Left hindlimb (tissue), 1 donor: Measurements from ENCODE around the gene HOXA1.
"Not testable (repeated sequence)": the region's sequence is repeated elsewhere in the genome, so short reads cannot be mapped to it uniquely, and the experiment has no call there.

Experiments used
- DNase-seq: peaks from one replicate; pipeline ENCODE4 v3.0.0-alpha.2; 2018

Gene HOXA1

GRCh38 chr7:27091941-27092818 is 3.6 kb downstream of the HOXA1 start:
- no peak for DNase-seq

GRCh38 chr7:27091105-27091504 is 4.7 kb downstream of the HOXA1 start:
- DNase-seq, result no peak

- DNase-seq, result no peak
These were observed 7.5 kb downstream of the HOXA1 start for GRCh38 chr7:27088002-27088922.

- DNase-seq, result no peak
These were observed 12.2 kb downstream of the HOXA1 start for GRCh38 chr7:27083646-27084045.

- no peak for DNase-seq
These were observed 13.6 kb downstream of the HOXA1 start for GRCh38 chr7:27082171-27082570.

GRCh38 chr7:27080844-27081436 is 14.9 kb downstream of the HOXA1 start:
- DNase-seq, result no peak

- no peak for DNase-seq
These were observed 16.4 kb downstream of the HOXA1 start for GRCh38 chr7:27079234-27079975.

GRCh38 chr7:27078616-27079233 is 17.1 kb downstream of the HOXA1 start:
- DNase-seq, result no peak

GRCh38 chr7:27073076-27073475 is 22.7 kb downstream of the HOXA1 start:
- DNase-seq, result no peak

GRCh38 chr7:27071622-27072390 is 24.0 kb downstream of the HOXA1 start:
- DNase-seq, result no peak

- no peak for DNase-seq
These were observed 27.5 kb downstream of the HOXA1 start for GRCh38 chr7:27068259-27068658.

GRCh38 chr7:27066148-27066547 is 29.7 kb downstream of the HOXA1 start:
- no peak for DNase-seq

- no peak for DNase-seq
These were observed 30.1 kb downstream of the HOXA1 start for GRCh38 chr7:27065709-27066108.

- DNase-seq, result no peak
These were observed 31.1 kb downstream of the HOXA1 start for GRCh38 chr7:27064661-27065060.

- DNase-seq, result no peak
These were observed 31.6 kb downstream of the HOXA1 start for GRCh38 chr7:27064159-27064558.

- no peak for DNase-seq
These were observed 32.9 kb downstream of the HOXA1 start for GRCh38 chr7:27062946-27063345.

- DNase-seq, result no peak
These were observed 42.6 kb downstream of the HOXA1 start for GRCh38 chr7:27053153-27053552.

GRCh38 chr7:27051451-27051850 is 44.3 kb downstream of the HOXA1 start:
- DNase-seq, result no peak

GRCh38 chr7:27048438-27048837 is 47.4 kb downstream of the HOXA1 start:
- no peak for DNase-seq

GRCh38 chr7:27046854-27047549 is 48.8 kb downstream of the HOXA1 start:
- no peak for DNase-seq

GRCh38 chr7:27045972-27046371 is 49.8 kb downstream of the HOXA1 start:
- not testable (repeated sequence) for DNase-seq
